GM19463 (cell line): ENCODE results near the gene RFFL.

Experiments
- ATAC-seq: cut with Tn5 transposase; IDR thresholded peaks from one replicate; pipeline ENCODE4 v1.9.1; 2021; ENCODE audit warnings: mild to moderate bottlenecking, moderate library complexity; ENCODE audit not compliant: unreplicated experiment

The RFFL gene

DNA sequence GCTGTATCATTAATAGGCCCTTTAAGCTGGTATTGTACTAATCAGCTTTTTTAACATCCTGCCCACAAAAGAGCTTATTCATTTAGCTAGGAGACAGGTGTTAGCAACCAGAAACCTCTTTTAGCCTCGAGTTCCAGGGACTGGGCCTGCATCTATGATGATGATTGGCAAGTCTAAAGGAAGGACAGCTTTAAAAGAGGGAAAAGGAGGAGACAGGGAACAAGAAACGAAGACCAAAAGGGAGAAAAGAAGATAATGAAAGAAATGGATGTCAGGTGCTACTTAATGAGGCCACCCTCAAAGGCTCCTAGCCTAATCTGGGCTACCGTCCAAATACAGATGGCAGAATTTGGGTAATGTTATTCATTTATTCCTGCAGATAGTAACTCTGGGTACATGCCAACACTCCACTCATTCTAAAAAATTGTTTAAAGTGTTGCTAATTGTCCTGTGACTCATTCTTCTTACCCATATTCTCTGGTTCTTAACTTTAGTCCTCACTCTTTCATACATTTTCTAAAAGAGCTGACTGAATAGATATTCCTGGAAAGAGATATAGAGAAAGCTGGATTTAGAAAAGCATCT is 18.7 kb upstream of the RFFL start:
- ATAC-seq, result no peak

DNA sequence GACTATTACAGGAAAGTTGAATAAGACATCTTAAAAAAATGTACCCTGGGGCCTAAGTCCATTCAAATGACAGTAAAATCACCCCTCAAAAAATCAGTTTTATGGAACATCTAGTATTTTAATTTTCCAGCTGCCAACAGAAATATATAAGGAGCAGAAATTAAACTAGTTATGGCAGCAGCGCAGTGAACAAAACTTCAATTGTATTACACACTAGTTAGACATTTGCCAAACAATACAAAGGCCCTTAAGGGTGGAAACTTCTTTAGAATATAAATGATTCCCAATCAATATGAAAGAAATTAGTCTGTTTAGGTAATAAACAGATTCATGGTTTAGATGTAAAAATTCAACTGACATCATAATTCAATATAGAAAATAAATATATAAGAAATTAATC is 18.1 kb upstream of the RFFL start:
- ATAC-seq, result no peak

GRCh38 chr17:35080536-35080935 is 17.0 kb upstream of the RFFL start:
- ATAC-seq, result peak; percentile 68

GRCh38 chr17:35079547-35080423 is 16.3 kb upstream of the RFFL start:
- no peak for ATAC-seq

GRCh38 chr17:35076874-35077273 is 13.4 kb upstream of the RFFL start:
- no peak for ATAC-seq

DNA sequence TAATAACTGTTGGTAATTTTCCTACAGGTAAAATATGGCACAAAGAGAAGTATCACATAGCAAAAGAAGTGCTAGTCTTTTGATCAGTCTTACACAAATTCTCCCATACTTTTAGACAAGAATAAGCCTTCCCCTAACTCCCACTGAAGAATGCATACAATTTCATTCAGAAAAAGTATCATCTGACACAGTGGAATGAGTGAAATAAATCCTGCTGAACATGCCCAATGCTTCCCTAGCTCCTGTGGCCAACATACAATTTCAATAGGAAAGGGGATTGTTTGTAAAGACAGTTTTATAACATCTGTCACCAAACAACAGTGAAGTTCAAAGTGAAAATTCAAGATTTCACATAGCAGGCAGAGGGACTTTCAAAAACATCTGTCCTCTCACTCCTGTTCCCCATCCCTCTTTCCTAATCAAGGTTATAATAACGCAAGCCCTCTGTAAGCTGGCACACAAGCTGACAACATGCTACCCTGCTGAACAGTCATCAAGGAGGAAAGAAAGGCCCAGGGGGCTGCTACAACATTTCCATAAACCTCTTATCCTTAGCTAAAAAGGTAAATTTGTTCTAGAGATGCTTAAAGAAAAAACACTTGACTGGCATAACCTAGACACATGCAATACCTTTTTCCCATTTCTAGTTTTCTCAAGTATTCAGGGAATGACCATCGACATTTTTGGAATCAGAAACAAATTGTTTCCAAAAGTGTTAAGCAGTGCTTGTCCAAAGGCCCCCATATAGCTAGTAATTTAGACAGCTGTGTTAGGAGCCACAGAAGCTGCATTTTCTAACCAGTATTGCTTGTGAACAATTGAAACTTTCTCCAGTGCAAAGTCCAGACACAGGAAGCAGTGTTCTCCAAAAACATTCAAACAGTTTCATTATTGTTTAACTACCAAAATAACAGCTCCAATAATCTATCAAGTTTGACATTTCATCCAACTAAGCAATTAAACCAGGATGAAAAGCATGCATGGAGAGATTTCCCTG is 11.5 kb upstream of the RFFL start:
- ATAC-seq, result no peak

DNA sequence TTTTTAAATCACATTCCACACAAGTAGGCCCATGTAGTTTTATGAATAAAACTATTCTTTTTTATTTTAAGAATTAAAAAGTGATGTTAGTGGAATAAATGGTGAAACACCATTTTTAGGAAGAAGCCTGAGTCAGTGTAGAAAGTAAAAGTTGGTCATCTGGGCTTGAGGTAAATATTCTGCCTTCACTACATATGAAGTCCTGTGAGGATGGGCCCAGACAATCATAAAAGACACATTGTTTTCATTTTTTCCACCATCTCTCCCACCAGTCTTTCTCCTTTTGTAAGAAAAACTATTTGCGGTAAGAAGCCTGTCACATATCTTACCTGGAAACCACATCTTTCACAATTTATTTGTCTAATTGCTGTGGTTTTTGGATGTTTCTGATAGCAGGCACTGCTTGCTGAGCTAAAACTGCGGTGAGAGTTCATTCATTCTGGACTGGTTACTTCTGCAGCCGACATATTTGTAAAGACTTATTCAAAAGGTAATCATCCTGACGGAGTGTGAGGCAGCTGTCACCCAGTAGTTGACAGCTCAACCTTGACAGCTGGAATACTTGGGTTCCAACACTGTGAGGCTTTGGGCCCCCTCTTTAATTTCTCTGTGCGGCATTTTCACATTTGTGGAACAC is 10.6 kb upstream of the RFFL start:
- no peak for ATAC-seq

GRCh38 chr17:35073183-35073790 is 9.8 kb upstream of the RFFL start:
- ATAC-seq, result no peak

- ATAC-seq, result no peak
These were observed 5.8 kb upstream of the RFFL start for GRCh38 chr17:35069311-35069710.

- ATAC-seq, result no peak
These were observed 4.7 kb upstream of the RFFL start for GRCh38 chr17:35068249-35068648.

DNA sequence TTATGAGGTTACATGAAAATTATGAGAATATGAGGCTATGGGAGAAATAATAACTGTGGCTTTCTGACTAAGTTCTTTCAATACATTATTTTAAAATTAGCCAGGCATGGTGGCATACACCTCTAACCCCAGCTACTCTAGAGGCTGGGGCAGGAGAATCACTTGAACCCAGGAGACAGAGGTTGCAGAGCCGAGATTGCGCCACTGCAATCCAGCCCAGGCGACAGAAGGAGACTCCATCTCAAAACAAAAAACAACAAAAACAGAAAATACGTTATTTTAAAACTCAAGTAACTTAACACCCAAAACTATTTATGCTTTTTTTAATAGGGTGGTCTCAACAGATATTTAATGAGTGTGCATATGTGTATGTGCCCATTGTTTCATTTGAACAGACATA is 2.4 kb upstream of the RFFL start:
- no peak for ATAC-seq

GRCh38 chr17:35064516-35065215 is 1.2 kb upstream of the RFFL start:
- no peak for ATAC-seq

GRCh38 chr17:35062308-35062707 is 1.2 kb downstream of the RFFL start:
- no peak for ATAC-seq

- no peak for ATAC-seq
These were observed 6.1 kb downstream of the RFFL start for GRCh38 chr17:35057332-35057915.

- no peak for ATAC-seq
These were observed 7.5 kb downstream of the RFFL start for GRCh38 chr17:35056013-35056412.

- no peak for ATAC-seq
These were observed 10.3 kb downstream of the RFFL start for GRCh38 chr17:35053204-35053603.

GRCh38 chr17:35052780-35053179 is 10.7 kb downstream of the RFFL start:
- no peak for ATAC-seq

GRCh38 chr17:35052241-35052610 is 11.3 kb downstream of the RFFL start:
- no peak for ATAC-seq

DNA sequence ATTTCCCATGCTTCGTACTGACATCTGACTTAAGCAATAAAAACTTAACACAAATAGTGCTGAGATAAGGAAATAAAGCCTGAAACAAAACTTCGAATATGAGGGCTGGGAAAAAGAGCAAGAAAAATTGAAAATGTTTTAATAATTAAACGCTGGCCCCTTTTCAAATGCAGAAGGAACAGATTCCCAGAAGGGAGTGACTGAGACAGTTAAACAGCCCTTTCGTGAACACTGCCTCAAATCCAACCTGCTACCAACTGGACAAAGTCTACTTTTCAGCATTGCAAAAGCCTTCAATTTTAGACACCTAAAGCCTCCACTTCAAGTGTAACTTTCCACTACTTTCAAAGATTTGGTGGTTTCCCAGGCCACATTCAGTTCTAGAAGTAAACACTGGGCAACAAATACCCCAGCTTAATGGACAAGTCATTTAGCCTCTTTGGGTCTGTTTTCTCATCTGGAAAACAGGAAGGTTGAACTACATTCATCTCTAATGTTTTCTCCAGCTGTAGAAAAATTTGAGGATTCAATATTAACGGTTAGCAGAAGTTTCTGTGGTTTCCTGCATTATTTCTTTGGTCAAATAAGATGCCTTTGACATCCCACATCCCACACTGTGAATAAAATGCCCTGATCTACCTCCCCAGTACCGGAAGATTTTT is 11.8 kb downstream of the RFFL start:
- no peak for ATAC-seq
